SK-N-SH (cell line): ENCODE results near the gene CCDC88B.

ENCODE experiments used
- MXI1 ChIP-seq: IDR thresholded peaks from 2 replicates; pipeline ENCODE4 v1.6.1; 2012; ENCODE audit warnings: mild to moderate bottlenecking, low read depth, low read length, improper control_type of control experiment
- POLR2AphosphoS5 ChIP-seq: IDR thresholded peaks from 2 replicates; pipeline ENCODE4 v1.6.1; 2012; ENCODE audit warnings: low read depth, low read length
- RCOR1 ChIP-seq: fragments of 150-350 bp; IDR thresholded peaks from 2 replicates; pipeline ENCODE4 v1.6.1; 2017; ENCODE audit warnings: antibody characterized with exemption, low read length
- TAF1 ChIP-seq: IDR thresholded peaks from 2 replicates; pipeline ENCODE4 v1.6.1; 2012; ENCODE audit warnings: low read depth, mild to moderate bottlenecking, low read length, moderate library complexity, borderline replicate concordance
- TF ChIP-seq, protein P1 (sequence below): fragments of 200-600 bp; sonication (generic); IDR thresholded peaks from 2 replicates; pipeline ENCODE4 v1.6.1; 2017; ENCODE audit warnings: antibody characterized with exemption, mild to moderate bottlenecking, moderate library complexity

DNA sequence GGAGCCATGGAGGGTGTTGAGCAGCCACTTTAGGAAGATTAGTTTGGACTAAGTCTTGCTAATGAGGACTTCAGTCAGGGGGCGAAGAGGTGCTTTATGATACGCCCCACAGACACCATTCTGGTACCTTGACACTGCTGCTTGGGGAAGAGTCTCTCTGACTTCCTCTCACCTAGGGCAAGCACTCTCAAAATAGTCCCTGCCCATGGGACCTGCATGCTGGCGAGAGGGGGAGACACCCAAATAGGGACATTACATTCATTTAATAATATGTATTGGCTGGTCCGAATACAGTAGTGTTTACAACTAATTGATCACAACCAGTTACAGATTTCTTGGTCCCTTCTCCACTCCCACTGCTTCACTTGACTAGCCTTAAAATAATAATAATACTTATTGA is 44.2 kb upstream of the CCDC88B start:
- TF ChIP-seq, protein P1, sequence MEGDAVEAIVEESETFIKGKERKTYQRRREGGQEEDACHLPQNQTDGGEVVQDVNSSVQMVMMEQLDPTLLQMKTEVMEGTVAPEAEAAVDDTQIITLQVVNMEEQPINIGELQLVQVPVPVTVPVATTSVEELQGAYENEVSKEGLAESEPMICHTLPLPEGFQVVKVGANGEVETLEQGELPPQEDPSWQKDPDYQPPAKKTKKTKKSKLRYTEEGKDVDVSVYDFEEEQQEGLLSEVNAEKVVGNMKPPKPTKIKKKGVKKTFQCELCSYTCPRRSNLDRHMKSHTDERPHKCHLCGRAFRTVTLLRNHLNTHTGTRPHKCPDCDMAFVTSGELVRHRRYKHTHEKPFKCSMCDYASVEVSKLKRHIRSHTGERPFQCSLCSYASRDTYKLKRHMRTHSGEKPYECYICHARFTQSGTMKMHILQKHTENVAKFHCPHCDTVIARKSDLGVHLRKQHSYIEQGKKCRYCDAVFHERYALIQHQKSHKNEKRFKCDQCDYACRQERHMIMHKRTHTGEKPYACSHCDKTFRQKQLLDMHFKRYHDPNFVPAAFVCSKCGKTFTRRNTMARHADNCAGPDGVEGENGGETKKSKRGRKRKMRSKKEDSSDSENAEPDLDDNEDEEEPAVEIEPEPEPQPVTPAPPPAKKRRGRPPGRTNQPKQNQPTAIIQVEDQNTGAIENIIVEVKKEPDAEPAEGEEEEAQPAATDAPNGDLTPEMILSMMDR: no peak
- TF ChIP-seq TAF1 (no peak), RCOR1 (no peak), MXI1 (no peak), POLR2AphosphoS5 (no peak)
